GM19238 (cell line): ENCODE measurements around the gene XRCC4.
"Not testable (repeated sequence)": the region's sequence is repeated elsewhere in the genome, so short reads cannot be mapped to it uniquely, and the experiment has no call there.

ENCODE experiments used
- DNase-seq: peaks from one replicate; pipeline ENCODE4 v3.0.0; 2011; ENCODE audit warnings: low spot score; ENCODE audit not compliant: insufficient read length

Gene XRCC4

DNA sequence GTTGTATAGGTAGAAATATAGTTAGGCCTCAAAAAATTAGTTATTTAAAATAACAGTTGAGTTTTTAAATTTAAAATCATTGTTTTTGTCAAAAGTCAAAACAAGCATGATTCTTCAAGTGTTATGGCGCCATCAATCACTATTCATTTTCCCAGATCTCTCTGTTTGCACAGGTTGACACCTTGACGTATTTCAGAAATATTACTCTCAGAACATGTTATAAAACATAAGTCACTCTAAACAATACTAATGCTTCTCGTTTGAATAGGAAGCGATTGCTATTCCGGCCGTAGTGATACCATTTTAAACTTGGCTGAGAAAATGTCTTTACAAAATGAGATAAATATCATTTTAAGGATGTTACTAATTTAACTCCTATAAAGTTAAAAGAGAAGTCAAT lies 268.1 kb downstream of the XRCC4 start:
- DNase-seq: no peak

GRCh38 chr5:83348281-83348780 lies 271.0 kb downstream of the XRCC4 start:
- DNase-seq: no peak

DNA sequence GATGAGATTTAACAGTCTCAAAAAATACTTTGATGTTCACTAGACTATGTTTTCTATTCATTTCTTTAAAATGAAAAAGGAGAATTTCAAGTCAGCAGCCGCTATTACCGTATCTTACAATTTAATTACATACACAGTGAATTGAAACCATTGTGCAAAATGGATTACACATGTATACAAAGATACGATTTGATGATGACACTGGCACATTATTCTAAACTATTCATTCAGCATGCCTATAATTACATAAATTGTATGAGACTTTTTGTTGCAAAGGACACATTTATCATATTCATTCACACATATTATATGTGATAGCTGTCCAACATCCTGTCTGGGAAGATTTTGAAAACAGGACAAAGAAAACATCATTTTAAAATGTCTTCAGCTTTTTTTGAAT lies 275.9 kb downstream of the XRCC4 start:
- DNase-seq: no peak

DNA sequence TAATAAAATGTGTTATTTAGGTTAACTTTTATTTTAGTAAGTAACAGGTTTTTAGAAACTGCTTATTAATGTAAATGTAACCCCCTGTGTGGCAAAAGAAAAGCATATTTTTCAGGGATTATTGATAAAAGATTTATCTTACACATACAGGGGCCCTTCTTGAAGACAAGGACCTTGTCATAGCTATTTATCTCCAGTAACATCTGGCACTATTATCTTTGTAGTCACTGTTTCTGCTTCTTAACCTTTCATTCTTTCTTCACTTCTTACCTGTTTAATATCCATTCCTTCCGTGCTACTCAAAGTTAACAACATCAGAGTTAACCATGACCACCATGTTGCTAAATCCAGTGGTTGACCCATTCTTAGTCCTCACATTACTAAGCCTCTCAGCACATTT lies 276.4 kb downstream of the XRCC4 start:
- DNase-seq: no peak

DNA sequence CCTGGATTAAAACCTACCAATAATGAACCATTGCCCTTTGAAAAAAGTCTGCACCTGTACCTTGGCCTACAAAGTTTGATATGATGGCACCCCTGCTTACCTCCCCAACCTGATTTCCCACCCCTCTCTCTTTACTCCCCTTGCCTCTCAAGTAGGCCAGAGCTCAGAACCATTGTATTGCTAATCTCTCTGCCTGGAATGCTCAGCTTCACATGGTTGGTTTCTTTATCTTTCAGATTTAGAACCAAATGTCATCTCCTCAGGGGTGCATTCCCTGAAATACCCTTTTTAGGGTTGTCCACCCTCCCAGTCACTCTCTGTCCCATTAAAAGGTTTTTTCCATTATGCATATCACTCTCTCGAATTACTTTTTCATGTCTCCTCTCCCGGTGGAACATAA lies 277.6 kb downstream of the XRCC4 start:
- no peak for DNase-seq

DNA sequence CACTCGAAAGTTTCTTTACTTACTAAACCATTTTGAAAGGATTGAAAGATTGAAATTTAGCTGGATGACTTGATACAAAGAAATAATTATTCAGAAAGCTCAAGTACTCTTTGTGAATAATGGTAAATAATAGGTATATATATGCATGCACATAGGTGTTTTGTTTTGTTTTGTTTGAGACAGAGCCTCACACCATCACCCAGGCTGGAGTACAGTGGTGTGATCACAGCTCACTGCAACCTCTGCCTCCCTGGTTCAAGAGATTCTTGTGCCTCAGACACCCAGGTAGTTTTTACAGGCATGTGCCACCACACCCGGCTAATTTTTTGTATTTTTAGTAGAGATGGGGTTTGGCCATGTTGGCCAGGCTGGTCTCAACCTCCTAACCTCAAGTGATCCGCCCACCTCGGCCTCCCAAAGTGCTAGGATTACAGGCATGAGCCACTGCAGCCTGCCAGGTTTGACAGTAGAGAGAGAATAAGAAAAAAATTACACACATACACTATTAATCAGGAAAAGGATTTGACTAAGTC lies 278.2 kb downstream of the XRCC4 start:
- DNase-seq: not testable (repeated sequence)

DNA sequence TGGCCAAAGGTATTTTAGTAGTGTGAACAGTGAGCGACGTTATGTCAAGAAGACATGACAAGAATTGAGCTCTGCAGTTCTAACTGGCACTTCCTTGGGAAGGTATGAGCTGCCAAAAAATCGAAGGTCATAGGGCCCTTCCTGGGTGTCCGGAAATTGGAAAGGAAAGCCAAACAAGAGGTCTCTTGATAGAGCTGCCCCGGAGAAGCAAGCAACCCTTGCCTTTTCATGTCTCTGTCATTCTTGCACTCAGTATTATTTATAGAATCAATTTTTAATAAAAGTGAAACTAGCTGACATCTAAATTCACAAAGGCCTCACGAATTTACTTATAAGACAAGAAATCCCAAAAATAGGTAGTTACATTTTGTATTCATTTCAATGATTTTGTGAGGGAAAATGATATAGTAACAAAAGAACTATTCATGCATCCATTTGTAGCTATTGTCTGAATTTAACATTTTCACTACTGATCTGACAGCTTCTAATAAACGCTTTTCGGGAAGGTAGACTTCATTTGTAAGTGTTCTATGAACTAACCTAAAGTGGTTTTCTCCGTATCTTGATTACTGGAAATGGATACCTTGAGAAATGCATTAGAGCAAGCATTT lies 280.4 kb downstream of the XRCC4 start:
- DNase-seq: no peak

DNA sequence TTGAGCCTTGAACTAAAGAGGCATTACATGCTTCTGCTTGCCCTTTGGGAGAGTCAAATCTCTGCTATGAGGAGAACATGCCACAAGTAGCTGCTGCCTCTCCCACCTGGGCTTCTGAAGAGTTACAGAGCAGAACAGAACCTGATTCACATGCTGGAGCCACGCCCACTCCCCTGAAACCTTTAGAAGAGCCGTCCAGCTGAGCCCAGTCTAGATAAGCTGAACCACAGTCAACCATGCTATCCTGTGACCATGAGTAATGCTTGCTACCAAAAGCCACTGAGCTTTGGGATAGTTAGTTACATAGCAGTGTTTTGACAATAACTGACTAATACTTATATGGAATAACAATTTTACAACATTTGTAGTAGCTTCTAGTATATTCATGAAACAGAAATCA lies 283.2 kb downstream of the XRCC4 start:
- no peak for DNase-seq

DNA sequence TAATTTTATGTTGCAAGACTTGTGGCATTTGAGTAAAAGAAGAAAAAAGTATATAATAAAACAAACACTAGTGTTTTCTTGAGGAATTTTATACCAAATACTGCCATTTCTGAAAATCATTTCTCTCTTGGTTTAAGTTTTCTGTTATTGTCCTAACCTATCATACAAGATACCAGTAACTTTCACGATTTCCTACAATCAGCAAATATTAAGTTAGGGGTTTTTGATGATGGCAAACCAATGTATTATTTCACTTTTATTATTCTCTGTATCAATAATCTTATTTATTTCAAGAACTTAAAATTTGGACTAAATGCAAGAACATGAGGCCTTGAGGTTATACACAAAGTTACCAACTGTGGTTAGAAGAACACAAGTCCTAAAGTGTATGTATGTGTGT lies 285.2 kb downstream of the XRCC4 start:
- no peak for DNase-seq

- DNase-seq: no peak
Measured at GRCh38 chr5:83363111-83363885, 286.0 kb downstream of the XRCC4 start.

DNA sequence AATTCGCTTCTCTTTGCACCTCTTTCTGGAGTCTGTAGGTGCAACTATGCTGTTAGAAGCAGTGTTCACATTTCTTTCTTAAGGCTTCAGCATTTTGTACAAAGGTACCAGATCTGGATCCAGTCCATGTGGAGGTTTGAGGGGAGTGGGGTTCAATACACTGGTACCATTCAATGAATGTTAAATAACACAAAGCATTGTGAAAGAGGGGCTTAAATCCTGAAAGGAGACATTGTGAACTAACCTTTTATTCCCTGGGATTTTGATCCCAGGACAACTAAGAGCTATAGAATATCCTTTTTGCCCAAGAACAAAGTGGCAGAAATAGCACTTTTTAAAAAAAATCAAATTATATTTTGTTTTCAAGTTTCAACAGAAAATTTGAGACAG lies 286.5 kb downstream of the XRCC4 start:
- no peak for DNase-seq

- DNase-seq: no peak
Measured at GRCh38 chr5:83364312-83365299, 287.3 kb downstream of the XRCC4 start.

- DNase-seq: no peak
Measured at GRCh38 chr5:83368319-83368718, 291.0 kb downstream of the XRCC4 start.

DNA sequence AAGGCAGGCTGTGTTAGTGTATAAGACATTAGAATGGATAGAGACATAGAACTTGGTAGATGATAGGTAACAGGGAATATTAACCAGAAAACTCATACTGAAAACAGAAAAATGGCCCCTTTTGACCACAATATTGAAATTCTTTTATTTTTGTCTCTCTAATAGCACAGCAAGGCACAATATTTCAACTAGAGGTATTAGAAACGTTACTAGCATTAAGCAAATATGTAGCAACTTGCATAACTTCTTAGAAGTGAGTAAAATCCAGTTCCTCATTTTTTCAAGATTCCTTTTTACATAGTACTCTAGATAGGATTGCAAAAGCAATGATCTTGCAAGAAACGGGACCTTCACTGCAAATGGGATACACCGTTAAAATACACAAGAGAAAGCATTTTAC lies 291.5 kb downstream of the XRCC4 start:
- DNase-seq: no peak

DNA sequence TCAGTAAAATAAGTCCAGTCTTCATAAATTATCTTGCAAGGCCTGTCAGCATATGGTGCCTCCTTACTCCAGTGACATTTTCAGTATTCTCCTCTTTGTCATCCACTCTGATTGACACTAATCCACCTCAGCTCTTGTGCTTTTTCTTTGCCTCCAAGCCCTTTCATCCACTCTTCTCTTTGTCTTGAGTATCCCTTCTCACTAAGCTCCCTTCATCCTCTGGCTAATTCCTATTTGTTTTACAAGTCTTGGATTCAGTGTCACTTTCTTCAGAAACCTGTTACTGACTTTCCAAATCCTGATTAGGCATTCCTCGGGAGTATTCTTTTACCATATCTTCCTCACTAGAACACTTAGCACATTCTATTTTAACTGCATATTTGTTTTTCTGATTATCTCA lies 293.6 kb downstream of the XRCC4 start:
- no peak for DNase-seq

GRCh38 chr5:83371726-83372125 lies 294.4 kb downstream of the XRCC4 start:
- no peak for DNase-seq

DNA sequence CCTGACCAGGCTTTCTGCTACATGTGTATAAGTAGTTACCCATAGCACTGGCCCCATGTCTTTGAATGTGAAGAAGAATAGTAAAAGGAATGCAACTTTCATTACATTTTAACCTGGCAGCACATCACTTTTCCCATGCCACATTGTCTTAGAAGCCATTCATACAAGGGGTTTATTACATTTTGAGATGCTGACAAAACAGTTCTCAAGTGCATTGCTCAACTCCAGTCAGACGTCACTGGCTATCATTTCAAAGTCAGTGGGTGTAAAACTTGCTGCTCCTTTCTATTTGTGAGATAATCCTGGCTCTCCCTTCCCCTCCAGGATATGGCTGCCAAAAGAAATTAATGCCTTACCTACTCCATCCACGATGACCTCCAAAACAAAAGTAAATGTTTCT lies 297.2 kb downstream of the XRCC4 start:
- no peak for DNase-seq

DNA sequence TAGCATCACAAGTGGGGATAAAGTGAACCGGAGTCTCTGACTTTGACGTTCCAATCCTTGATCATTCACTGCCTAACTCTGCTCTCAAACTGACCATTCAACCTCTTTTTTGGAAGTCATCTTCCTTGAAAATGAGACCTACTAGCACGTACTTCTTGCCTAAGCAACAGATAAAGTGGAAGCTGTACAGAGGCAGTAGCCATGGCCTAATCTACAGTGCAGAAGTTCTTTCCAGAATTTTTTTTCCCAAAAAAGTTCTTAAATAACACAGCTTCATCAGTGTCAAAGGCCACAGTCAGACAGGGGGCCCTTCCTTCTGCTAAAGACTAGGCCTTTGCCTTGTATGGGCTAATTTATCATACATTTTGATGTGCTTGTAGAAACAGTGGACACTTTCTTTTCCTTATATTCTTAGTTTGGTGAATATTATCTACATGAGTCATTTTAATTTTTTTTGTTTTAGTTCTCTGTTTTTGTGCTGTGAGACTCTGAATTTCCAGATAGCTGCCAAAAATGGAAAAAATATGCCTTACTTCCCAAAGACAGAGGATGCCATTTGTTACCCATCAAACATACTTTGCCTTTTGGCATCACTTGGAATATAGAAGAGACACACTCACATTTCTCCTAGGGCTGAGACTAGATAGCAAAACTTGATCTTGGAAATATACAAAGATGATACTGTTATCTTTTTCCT lies 297.9 kb downstream of the XRCC4 start:
- no peak for DNase-seq

DNA sequence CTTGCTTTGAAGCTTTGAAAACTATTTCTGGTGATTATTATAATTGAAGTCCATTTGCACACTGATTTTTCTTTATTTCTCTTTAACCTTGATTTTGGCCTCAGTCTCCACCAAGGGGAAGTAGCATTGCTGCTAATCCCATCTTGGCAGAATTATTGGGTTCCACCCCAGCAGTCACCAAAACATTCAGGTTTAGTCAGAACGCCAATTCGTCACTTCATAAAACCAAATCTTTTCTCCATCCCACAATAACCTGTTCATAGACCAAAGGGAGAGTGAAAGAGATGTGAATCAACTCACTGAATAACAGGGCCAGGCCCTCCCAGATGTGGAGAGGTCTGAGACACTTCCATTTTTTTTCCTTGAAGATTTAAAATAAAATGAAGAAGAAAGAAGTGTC lies 299.1 kb downstream of the XRCC4 start:
- no peak for DNase-seq

DNA sequence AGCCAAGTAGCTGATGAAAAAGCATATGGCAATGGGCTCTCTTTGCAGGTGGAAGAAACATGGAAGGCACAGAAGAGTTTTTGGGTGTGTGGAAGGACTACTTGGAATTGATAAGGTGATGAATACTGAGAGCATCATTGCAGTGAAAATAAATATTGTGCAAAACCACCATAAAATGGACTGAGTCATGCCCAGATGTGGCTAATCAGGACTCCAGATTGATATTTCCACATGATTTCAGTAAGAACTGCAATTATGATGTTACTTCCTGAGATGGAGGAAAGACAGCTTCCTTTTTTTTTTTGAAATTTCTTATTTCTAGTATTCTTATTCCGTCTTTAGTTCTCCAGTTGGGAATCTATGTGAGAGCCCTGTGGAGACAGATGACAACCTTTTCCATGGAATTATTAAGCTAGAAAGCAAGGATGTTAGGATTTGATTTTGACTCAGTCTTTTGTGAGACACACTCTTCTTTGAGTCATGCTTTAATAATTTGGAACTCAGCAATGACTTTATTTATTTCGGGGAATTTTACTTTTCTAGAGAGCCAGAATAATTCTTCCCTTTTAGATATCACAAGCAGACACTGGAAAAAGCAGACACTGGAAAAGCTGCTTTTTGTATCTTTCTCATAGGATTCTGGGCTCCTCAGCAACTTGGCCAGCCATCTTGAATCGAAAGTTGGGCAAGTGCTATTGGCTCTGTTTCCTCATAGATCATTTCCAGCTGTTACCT lies 300.0 kb downstream of the XRCC4 start:
- no peak for DNase-seq
